Stimulated activated CD4-positive, alpha-beta T cell treated with anti-CD3 and anti-CD28 coated beads, Interleukin-2, amount 100 ng/mL, for 4 hours (primary cell): Measurements from ENCODE around the gene CDK4.
"Not testable (repeated sequence)": the region's sequence is repeated elsewhere in the genome, so short reads cannot be mapped to it uniquely, and the experiment has no call there.

Experiments
- DNase-seq: peaks from one replicate; pipeline ENCODE4 v3.0.0-alpha.2; 2020; ENCODE audit warnings: low read depth

The CDK4 gene

DNA sequence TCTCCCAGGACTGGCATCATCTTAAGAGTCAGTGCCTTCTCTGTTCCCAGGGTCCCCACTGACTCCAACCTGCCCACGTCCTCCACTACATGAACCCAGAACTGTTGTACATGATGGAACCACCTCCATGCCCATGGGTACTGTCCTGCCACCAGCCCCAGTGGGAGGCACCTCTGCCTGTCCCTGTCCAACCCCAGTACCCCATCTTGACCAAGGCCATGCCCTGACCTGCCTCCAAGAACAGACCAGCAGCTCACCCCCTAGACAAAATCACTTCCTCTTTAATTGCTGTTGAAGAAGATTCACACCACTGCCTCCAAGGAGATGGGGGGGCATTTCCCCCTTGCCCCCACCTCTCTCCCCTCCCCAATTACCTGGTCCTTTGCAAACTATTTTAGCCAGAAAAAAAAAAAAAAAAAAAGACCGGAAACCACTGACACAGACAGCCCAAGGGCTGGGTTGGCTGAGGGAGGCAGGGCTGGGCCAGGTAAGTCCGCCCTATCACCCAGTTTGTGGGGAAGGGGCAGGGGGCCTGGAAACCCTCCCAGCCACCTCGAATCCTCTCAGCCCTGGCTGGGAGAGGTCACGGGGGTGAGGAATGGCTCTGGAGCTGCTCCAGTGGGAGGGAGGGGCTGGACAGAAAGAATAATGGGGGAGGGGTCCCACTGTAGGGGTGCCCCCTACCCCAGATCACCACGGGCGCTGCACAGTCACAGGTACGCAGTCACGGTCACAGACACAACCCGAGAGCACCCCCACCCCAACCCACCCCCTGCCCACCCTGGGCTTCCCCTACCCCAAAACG, 27.0 kb downstream of the CDK4 start:
- DNase-seq = no peak

DNA sequence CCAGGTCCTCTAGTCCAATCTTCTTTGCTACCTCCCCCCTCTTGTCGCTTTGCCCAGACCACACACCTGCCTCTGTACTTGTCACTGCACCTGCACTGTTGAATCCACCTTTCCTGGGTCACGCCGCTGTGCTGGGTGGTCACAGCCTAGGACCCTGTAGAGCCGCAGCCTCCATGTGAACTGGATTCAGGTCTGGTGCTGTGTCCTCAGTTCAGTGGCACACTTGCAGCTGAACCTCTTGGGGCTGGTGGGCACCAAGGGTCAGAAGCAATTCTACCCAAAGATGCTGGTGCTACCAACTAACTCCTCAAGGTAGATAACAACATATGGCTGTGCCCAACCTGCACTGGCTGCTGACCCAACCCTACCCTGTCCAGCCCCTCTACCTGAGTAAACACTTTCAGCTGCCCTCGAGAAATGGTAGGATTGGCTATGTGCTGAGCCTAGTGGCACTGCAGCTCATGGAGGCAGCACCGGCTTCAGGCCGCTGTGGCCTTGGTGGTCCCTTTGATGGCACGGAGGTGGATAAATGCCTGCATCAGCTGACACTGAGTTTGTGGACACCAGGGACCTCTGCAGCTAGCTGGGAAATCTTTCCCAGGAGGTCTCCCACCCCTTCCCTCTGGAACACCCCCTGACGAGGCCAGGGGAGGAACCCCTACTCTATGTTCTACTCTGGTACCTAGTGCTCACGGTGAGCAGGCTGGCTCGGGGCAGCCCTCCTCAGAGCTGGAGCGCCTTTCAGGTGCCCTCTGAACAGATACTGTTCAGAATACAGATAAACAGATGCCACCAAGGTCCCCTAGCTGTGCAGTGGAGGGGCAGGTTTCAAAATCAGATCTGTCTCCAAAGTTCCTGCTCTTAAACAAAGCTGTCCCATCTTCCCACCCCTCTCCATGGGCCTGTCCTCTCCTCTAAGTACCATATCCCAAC, 27.8 kb downstream of the CDK4 start:
- DNase-seq = no peak

DNA sequence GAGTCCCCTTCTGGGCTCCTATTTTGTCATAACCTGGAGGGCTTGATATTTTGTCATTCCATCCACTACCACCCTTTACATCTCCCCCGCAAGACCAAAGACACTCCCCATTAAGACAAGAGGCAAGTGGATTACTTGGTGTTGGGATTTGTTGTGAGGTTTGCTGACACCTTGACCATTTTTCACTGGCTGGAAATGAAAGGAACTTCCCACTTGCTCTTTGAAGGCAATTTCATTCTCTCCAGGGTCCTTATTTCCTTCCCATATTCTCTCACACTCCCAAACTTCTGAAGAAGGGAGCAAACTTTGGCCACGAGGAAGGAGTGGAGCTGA, 28.5 kb downstream of the CDK4 start:
- DNase-seq = no peak

DNA sequence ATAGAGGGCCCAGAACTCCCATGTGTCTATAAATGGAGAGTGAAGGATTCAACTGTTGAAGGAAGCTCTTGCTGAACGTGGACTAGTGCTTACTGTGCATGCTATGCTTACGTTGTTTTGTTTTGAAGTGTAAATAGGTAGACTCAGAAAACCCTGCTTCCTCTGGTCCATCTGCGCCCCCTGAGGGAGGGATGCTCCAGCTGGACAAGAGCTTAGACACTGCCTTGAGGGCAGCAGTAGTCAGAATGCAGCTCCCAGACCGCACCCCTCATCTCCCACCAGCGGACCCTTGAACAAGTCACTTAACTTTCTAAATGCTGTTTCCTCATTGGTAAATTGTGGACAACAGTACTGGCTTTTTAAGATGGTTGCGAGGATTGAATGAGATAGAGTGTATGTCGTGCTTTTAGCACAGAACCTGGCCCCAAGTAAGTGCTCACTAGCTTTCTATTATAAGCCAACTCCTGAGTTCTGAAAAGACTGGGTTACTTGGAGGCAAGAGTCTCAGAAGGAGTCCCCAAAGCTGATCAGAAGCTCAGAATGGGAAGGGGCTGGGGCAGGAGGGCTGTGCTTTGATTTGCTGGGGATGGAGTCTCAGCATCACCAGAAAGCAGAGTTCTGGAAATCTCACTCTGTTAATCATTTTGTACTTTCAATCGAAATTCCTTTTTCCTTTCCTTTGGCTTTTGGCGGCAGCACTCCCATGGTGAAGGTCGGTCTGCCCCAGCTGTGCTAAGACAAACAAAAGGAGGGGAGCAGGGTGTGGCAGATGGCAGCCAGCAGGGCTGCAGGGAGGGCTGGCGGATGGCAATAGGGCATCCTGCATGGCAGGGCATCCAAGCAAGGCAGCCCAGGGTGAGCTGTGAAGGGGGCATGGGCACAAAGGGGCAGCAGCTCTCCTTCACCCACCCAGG, 29.1 kb downstream of the CDK4 start:
- DNase-seq = no peak

DNA sequence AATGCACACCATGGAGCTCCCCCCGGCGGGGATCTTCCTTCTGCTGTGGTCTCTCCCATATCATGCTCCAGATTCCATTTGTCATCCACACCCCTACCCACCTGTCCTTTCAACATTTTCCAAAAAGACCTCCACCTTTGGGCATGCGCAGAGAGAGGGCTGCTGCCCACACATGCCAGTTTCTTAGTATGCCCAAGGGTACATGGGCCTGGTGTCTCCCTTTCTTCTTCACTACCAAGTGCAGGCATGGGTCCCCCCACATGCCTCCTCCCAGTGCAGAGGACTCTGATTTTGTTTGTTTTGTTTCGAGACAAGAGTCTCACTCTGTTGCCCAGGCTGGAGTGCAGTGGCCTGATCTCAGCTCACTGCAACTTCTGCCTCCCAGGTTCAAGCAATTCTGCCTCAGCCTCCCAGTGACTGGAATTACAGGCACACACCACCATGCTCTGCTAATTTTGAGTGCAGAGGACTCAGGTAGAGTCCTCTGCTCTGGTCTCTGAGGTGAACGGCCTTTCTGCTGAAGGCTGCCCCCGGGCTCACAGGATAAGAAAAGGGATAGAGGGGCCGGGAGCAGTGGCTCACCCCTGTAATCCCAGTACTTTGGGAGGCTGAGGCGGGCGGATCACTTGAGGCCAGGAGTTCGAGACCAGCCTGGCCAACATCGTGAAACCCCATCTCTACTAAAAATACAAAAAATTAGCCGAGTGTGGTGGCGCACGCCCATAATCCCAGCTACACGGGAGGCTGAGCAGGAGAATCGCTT, 30.1 kb downstream of the CDK4 start:
- not testable (repeated sequence) for DNase-seq

DNA sequence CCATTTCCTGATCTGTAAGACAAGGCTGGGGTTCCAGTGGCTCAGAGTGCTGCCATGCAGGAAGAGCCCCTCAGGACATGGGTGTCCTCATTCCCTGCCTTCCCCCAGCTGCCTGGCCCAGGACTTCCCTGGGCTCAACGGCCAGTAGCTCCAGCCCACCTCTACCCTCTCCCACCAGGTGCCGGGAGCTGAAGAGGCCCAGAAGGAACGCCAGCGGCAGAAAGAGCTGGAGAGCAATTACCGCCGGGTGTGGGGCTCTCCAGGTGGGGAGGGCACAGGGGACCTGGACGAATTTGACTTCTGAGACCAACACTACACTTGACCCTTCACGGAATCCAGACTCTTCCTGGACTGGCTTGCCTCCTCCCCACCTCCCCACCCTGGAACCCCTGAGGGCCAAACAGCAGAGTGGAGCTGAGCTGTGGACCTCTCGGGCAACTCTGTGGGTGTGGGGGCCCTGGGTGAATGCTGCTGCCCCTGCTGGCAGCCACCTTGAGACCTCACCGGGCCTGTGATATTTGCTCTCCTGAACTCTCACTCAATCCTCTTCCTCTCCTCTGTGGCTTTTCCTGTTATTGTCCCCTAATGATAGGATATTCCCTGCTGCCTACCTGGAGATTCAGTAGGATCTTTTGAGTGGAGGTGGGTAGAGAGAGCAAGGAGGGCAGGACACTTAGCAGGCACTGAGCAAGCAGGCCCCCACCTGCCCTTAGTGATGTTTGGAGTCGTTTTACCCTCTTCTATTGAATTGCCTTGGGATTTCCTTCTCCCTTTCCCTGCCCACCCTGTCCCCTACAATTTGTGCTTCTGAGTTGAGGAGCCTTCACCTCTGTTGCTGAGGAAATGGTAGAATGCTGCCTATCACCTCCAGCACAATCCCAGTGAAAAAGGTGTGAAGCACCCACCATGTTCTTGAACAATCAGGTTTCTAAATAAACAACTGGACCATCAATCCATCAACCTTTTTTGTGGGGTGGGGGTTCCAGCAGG, 31.2 kb downstream of the CDK4 start:
- DNase-seq = no peak

DNA sequence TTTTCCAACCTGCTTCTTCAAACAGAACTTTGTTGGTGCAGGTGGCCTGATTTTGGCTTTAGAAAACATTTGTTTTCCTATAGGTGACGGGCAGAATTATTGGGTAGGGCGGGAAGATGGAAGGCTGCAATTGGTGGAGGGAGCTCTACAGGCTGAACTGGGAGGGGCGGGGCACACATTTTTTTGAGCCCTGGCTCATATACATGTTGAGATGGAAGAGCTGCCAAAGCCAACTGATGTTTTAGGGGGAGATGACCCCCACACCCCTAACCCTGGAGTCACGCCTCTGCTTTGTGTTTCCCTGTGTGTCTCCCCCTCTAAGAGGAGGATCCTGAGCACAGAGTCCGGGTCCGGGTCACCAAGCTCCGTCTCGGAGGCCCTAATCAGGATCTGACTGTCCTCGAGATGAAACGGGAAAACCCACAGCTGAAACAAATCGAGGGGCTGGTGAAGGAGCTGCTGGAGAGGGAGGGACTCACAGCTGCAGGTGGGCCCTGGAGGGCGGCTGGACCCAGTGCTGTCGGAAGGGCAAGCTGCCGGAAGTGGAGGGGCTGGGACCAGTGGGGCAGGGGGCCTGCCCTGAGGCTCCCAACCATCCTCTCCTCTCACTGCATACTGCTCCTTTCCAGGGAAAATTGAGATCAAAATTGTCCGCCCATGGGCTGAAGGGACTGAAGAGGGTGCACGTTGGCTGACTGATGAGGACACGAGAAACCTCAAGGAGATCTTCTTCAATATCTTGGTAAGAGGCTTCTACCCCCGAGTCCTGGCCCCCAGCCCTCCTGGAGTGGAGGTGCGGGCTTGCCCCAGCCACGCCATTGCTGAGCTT, 32.1 kb downstream of the CDK4 start:
- no peak for DNase-seq

DNA sequence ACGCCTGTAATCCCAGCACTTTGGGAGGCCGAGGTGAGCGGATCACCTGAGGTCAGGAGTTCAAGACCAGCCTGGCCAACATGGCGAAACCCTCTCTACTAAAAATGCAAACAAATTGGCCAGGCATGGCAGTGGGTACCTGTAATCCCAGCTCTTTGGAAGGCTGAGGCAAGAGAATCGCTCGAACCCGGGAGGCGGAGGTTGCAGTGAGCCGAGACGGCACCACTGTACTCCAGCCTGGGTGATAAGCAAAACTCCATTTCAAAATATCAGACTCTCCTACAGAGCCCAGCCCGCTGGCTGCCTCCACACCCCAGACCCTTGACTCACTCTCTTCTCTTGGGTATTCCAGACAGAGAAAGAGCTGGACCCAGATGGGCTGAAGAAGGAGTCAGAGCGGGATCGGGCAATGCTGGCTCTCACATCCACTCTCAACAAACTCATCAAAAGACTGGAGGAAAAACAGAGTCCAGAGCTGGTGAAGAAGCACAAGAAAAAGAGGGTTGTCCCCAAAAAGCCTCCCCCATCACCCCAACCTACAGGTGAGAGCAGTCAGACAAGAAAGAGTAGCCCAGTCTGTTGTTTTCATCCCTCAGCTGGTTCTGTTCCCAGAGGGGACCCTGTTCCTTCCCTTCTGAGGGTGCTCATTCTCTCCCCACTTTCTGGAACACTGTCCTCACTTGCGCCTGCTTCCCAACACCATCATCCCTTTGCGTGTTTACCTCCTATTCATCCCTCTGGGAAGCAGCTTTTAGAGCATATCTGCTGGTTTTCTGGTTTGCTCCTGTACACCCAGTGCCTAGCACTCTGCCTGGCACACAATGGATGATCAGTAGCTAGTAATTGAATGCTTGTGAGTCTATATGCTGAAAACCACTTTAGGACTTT, 33.2 kb downstream of the CDK4 start:
- DNase-seq = no peak

DNA sequence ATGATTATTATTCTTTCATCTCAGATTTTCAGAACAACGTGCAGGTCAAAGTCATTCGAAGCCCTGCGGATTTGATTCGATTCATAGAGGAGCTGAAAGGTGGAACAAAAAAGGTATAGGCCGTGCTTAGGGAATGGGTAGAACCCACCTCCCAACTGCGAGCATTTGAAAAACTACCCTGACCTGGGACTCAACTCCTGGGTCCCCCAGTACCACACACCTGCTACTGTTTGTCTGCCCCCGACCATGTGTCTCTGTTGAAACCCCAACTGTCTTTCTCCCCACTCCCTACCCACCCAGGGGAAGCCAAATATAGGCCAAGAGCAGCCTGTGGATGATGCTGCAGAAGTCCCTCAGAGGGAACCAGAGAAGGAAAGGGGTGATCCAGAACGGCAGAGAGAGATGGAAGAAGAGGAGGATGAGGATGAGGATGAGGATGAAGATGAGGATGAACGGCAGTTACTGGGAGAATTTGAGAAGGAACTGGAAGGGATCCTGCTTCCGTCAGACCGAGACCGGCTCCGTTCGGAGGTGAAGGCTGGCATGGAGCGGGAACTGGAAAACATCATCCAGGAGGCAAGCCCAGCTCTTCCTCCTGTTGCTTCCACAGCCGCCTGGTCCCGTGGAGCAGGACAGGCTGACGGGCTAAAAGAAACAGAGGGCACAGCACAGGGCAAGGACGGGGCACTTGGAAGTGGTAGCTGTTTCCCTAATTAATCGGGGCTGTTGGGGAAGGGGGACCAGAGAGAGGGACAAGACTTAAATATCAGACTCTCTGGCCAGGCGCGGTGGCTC, 34.1 kb downstream of the CDK4 start:
- DNase-seq = no peak

DNA sequence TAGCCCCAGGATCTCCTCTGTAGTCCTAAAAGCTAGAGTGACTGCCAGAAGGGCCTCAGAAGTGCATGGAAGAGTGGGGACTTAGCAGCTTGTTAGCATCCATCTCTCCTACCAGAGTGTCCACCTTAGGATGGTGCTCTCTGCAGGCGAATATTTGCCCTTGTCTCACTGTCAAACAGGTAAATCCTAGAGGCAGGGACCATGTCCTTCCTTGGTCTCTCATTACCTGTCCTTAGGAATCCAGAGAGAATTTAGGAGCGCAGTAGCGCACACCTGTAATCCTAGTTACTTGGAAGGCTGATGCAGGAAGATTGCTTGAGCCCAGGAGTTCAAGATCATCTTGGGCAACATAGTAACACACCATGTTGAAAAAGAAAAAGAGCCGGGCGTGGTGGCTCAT, 35.0 kb downstream of the CDK4 start:
- no peak for DNase-seq

DNA sequence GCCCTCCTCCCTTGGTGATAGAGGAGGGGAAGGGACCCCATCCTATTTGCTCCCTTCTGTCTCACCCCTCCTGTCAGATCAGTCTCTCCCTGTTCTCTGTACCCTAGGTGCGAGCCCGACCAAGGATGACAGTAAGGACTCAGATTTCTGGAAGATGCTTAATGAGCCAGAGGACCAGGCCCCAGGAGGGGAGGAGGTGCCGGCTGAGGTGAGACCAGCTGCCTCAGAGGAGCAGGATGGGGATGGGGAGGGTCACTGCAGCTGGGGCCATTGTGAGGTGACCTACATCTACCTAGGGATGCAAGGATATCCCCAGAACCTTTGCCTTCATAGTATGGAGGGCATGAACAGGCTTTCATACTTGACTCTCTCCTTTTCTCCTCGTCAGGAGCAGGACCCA, 35.8 kb downstream of the CDK4 start:
- DNase-seq = no peak

DNA sequence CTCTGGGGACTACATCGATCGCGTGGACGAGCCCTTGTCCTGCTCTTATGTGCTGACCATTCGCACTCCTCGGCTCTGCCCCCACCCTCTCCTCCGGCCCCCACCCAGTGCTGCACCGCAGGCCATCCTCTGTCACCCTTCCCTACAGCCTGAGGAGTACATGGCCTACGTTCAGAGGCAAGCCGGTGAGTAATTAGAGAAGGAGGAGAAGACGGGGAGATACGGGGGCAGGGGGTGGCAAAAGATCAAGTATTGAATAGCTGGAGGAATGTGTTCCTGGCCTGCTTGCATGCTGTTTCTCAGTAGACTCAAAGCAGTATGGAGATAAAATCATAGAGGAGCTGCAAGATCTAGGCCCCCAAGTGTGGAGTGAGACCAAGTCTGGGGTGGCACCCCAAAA, 36.3 kb downstream of the CDK4 start:
- DNase-seq = no peak

DNA sequence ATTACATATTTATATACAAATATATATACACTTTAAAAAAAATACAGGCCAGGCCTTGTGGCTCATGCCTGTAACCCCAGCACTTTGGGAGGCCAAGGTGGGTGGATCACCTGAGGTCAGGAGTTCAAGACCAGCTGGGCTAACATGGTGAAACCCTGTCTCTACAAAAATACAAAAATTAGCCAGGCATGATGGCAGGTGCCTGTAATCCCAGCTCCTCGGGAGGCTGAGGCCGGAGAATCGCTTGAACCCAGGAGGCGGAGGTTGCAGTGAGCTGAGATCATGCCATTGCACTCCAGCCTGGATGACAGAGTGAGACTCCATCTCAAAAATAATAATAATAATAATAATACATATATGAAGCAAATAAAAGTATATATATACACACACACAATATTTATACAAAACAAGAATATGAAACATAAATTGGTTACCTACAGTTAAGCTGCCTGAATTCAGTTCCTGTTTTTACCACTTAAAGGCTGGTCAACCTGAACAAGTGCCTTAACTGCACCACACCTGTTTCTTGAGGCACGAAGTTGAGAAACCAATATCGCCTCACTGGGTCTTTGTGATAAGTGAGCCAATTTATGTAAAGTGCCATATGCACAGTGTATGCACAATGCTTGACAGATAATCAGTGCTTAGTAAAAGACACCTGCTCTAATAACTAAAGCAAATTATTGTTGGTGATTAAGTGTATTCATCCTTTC, 36.9 kb downstream of the CDK4 start:
- DNase-seq = not testable (repeated sequence)

DNA sequence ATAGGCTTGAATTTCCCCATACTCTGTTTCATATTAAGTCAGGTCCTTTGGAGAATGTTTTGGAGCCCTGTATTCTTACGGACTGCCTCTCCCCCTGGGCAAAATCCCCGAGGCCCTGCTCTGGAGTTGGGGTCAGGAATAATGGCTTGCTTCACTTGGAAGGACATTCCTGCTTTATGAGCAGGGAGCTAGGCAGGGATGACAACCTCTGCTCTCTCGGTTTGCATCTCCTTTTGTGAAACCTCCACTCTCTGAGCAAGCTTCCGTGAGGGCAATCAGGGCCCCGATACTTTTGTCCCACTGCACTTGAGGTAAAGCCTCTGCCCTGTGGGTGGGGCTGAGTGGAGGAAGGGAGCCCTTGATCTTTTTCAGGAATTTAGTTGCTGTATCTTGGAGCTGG, 38.9 kb downstream of the CDK4 start:
- DNase-seq = no peak

DNA sequence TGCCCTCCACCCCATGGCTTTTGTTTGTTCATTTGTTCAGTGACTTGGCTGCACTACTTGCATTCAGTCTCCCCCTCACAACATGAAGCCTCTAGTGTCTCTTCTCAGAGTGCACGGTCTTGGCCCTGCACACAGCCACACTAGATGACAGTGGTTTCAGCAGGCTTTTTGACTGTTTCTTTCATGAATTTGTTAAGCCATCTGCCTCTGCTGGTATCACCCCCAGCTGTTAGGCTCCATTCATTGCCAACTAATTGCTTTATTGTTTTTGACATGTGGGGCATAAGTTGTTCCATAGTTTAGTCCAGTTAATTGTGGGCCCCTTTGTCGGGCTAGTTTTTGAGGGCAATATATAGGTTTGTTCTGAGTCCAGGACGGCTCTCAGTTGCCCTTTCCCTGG, 39.4 kb downstream of the CDK4 start:
- DNase-seq = no peak

DNA sequence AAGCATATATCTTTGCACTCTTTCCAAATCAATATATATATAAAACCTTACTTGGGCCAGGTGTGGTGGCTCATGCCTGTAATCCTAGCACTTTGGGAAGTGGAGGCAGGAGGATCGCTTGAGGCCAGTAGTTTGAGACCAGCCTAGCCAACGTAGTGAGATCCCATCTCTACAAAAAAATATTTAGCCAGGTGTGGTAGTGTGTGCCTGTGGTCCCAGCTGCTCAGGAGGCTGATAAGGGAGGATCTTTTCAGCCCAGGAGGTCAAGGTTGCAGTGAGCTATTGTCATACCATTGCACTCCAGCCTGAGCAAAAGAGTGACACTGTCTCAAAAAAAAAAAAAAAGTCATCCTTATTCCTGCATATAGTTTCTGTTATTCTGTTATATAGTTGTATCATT, 43.8 kb downstream of the CDK4 start:
- no peak for DNase-seq

DNA sequence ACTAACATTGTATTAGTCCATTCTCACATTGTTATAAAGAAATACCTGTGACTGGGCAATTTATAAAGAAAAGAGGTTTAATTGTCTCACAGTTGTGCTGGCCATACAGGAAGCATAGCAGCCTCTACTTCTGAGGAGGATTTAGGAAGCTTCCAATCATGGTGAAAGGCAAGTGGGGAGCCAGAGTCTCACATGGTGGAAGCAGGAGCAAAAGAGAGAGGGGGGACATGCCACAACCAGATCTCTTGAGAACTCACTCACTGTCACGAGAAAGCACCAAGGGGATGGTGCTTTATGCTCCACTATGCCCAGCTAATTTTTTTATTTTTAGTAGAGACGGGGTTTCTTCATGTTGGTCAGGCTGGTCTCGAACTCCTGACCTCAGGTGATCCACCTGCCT, 44.9 kb downstream of the CDK4 start:
- DNase-seq = no peak
